SH-SY5Y (cell line): ENCODE data around the gene PARP8.

Experiments used
- GATA2 ChIP-seq: IDR thresholded peaks from 2 replicates; pipeline ENCODE4 v1.6.1; 2011; ENCODE audit warnings: mild to moderate bottlenecking, low read depth, low read length
- GATA3 ChIP-seq: IDR thresholded peaks from 2 replicates; pipeline ENCODE4 v1.6.1; 2011; ENCODE audit warnings: low read depth, mild to moderate bottlenecking, low read length, moderate library complexity

DNA sequence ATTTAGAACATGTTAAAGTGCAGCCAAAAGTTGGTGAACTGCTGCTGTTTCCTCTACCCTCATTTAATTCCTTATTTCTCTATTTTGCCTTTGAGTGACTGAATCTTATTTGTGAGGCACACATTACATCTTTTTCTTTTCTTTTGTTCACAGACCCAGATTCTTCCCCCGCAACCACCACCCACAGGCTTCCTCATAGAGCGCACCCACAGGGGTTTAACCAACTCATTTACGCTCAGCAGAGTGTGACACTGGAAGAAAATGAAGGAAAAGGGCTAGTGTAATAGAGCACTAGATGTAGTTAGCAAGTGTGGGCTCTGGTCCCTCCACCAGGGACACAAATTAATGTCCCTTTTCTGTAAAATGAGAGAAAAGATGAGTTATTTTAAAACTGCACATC lies 200.7 kb downstream of the PARP8 start:
- TF ChIP-seq GATA3 (no peak), GATA2 (no peak)
